Activated CD4-positive, alpha-beta T cell treated with anti-CD3 and anti-CD28 coated beads, Interleukin-2, amount 50 U/mL, for 1 hour (primary cell): ENCODE data around the gene MRPL49.
"Not testable (repeated sequence)": the region's sequence is repeated elsewhere in the genome, so short reads cannot be mapped to it uniquely, and the experiment has no call there.

Experiments used
- DNase-seq: peaks from one replicate; pipeline ENCODE4 v3.0.0-alpha.2; 2020

Gene MRPL49

DNA sequence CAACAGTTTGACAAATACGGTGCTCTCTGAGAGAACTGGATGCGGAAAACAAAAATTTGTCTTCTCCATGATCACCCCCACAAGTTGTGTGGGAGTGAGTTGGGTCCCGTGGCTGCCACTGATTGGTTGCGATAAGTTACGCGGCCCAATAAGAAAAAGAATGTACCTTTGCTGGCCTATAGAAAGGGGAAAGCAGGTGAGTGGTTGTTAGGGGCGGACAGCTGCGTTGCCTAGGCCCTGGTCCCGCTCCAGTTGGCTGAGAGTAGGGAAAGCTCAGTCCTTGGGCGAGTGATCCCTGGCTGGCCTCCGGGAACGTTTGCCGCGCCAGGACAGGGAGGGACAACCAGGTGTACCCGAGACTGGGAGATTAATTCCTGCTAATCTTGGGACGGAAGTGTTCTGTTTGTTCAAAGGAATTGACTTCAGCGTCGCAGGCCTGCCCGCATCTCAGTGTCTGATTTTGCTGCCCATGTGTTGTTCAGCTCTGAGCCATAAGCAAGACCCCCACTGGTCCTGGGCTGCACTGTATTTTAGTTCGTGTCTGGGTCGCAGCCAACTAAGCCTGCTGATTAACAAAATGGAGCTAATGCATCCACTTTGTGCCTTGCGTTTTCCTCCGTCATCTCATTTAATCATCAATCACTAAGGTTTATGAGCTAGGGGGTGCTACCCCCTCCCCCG lies 13.0 kb downstream of the MRPL49 start:
- peak; percentile 75 for DNase-seq

DNA sequence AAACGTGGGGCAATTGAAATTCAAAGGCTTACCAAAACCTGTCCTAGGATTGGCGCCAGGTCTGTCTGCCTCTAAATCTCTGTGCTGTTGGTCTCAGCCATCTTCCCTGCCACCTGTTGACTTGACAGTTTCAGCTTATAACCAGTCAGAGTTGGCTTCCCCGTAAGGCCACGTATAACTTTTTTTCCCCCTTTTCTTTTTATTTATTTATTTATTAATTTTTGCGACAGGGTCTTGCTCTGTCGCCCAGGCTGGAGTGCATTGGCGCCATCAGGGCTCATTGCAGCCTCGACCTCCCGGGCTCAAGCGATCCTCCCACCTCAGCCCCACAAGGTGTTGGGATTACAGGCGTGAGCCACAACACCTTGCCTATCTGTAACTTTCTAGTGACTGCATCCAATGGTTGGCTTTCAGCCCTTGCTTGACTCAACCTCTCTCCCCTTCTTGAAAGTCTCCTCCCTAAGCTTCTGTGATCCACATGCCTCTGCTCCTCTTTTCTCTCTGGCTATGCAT lies 13.6 kb downstream of the MRPL49 start:
- no peak for DNase-seq

DNA sequence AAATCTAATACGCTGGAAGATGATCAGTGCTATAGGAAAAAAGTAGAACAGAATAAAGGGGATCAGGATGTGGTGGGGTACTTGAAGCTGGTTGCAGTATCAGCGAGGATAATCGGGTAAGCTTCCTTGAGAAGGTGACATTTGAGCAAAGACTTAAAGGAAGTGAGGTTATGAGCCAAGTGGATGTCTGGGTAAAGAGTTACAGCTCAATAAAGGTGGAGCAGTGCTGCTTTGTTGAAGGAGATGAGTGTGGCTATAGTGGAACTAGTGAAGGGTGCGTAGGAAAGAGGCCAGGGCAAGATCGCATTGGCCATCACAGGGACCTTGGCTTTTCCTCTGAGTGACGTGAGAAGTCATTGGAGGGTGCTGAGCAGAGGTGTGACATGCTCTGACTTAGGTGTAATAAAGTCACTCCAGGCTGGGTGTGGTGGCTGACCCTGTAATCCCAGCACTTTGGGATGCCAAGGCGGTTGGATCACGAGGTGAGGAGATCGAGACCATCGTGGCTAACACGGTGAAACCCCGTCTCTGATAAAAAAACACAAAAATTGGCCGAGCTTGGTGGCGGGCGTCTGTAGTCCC lies 14.5 kb downstream of the MRPL49 start:
- DNase-seq: no peak

DNA sequence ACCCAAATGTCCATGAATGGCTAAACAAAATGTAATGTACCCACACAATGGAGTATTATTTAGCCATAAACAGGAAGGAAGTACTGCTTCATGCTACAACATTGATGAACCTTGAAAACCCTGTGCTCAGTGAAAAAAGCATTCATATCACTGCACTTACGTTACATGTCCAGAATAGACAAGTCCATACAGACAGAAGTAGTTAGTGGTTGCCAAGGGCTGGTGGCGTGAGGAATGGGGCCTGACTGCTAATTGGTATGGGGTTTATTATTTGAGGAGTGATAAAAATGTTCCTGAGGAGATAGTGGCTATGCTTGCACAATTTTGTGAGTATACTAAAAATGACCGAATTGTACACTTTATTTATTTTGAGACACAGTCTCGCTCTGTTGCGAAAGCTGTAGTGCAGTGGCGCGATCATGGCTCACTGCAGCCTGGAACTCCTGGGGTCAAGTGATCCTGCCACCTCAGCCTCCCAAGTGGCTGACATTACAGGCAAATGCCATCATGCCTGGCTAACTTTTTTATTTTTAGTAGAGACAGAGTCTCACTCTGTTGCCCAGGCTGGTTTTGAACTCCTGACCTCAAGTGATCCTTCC lies 19.9 kb downstream of the MRPL49 start:
- no peak for DNase-seq

DNA sequence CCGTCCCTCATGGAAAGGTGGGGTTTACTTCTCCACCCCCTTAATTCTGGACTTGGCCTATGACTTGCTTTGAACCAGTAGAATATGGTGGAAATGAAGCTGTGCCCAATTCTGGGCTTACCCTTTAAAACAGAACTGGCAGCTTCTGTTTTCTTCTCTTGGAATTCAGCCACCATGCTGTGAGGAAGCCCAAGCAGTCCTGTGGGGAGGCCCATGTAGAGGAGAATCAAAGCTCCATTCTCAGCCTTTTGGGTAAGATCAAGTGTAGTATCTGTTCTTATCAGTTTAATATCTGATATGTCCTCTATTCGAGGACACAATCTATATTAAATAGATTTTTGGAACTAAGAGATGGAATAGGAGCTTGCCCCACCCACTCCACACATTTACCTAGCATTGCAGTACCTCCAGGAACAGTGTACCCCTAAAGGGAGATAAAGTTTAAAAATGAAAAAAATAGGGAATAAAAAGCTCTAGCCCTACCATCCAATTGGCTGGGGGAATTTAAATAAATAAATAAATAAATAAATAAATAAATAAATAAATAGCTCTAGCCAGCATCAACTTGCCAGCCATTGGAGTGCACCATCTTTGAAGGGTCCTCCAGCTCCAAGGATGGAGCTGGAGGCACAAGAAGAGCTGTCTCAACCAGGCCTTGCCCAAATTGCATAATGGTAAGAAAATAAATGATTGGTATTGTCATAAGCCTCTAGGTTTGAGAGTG lies 25.4 kb downstream of the MRPL49 start:
- no peak for DNase-seq

DNA sequence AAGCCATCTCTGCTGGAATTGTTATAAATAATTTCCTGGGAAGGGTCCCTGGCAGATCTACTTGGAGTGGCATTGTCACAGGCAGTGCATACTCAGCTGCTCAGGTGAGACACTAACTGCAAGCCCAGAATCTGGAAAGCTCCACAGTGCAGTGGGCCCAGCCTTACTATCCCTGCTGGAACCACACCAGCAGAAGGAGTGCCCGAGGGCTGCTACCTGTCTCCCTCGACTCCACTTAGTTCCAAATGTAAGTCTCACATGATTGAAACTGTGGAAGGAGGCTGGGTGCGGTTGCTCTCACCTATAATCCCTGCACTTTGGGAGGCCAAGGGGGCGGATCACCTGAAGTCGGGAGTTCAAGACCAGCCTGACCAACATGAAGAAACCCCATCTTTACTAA lies 26.5 kb downstream of the MRPL49 start:
- no peak for DNase-seq

DNA sequence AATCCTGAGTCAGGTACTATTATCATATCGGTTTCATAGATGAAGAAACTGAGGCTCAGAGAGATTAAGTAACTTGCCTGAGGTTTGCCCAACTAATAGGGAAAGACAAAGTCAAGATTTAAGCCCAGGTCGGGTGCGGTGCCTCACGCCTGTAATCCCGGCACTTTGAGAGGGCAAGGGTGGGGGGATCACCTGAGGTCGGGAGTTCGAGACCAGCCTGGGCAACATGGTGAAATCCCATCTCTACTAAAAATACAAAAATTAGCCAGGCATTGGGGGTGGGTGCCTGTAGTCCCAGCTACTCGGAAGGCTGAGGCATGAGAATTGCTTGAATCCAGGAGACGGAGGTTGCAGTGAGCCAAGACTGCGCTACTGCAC lies 28.0 kb downstream of the MRPL49 start:
- not testable (repeated sequence) for DNase-seq

DNA sequence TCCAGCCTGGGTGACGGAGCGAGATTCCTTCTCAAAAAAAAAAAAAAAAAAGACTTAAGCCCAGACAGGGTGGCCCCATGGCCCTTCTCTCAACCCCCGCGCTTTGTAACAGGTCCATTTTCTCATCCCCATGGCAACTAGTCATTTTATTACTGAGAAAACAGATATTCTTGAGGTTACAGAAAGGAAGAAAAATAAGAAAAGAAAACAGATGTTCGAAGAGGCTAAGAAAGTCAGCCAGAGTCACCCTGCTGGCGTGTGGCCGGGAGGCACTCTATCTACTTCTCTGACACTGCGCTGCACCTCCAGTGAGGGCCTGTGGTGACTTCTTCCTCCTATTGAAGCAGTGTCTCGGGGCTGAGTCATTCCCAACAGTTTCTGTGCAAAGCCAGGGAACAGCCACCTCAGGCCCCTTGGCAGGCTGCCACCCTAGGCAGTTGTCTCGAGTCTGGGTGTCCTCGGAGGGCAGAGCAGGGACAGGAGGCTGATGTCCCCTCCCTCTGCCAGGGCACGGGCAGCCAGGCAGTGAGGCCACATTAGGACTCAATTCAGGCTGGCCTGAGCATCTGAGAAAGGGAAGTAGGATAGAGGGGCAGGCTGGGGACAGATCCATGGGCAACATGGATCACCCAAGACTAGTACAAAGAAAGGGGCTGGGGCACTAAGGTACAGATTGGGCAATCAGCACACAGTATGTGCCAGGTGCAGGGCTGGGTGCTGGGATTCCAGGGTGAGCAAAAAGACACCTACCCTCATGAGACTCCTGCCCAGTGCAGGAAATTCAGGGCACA lies 28.6 kb downstream of the MRPL49 start:
- DNase-seq: no peak

DNA sequence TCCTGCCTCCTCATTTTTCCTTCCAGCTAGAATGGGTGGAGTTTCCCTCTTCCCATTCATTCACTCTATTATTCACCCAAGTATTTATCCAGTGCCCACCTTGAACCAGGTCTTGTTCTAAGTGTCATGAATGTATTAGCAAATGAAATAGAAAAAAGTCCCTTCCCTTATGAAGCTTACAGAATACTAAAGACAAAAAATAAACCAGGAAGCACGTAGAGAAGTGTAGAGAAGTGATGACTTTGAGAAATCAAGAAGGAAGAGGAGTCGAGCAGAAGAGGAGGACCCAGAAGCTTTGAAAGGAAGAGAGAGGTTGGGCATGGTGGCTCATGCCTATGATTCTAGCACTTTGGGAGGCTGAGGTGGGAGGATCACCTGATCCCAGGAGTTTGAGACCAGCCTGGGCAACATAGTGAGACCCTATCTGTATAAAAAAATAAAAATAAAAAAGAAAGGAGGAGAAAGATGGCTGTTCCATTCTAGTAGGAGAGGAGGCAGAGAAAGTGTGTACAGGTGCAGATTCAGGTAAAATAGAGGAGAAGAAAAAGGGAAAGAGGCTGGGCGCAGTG lies 29.3 kb downstream of the MRPL49 start:
- no peak for DNase-seq

DNA sequence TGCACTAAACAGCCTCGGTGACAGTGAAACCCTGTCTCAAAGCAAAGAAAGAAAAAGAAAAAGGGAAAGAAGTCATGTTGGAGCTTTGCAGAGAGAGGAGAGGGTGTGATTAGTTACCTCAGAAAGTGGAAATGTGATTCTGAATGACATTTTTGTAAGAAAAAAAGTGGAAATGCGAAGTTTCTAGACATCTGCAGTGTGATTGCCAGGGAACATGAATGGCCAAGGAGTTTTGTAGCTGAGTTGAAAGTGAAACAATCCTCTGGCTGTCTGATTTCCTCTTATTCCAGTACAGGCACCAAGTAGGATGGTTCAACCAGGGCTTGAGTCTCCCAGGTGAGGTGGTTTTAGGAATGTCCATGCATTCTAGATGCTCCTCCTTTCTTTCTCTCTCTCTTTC lies 30.0 kb downstream of the MRPL49 start:
- DNase-seq: no peak

DNA sequence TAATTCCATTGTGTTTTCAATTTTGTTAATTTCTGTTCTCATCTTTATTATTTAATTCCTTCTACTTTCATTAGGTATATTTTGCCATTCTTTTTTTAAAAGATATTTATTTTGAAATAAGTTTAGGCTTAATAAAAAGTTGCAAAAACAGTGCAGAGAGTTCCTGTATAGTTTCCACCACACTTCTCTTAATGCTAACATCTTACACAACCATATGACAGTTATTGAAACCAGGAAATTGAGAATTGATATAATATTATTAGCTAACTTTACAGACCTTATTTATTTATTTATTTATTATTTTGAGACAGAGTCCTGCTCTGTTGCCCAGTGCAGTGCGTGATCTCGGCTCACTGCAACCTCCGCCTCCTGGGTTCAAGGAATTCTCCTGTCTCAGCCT lies 34.1 kb downstream of the MRPL49 start:
- DNase-seq: no peak

DNA sequence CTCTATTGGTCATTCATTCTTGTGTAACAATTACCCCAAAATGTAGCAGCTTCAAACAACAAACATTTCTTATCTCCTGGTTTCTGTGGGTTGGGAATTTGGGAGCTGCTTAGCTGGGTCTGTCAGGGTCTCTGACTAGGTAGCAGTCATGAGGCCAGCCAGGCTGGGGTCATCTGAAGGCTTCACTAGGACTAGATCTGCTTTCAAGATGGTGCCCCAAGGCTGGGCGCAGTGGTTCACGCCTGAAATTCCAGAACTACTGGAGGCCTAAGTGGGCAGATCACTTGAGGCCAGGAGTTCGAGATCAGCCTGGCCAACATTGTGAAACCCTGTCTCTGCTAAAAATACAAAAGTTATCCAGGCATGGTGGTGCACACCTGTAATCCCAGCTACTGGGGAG lies 34.8 kb downstream of the MRPL49 start:
- no peak for DNase-seq

DNA sequence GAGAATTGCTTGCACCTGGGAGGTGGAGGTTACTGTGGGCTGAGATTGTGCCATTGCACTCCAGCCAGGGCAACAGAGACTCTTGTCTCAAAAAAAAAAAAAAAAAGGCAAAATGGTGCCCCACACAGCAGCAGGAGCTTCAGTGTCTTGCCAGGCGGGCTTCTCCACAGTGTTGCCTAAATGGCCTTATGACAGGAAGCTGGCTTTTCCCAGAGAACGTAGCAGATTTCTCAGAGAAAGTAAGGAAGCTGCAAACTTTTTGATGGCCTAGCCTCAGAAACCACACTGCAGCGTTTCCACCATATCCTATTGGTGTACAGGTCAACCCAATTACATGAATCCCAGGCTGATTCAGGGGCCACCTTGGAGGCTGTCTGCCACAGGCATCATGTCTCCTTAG lies 35.2 kb downstream of the MRPL49 start:
- DNase-seq: no peak

DNA sequence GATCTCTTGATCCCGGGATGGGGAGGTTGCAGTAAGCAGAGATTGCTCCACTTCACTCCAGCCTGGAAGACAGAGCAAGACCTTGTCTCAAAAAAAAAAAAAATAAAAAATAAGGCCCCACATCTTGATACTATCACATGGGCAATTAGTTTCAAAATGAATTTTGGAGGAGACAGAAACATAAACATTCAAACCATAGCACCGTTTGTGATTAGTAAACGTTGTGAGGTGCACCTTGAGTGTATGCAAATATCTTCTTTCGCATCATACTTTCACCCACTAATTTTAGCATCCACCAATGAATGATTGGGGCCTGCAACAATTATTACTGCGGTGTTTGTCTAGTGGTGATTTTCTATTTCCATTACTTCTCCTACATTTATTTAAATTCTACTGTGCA lies 36.9 kb downstream of the MRPL49 start:
- DNase-seq: no peak

DNA sequence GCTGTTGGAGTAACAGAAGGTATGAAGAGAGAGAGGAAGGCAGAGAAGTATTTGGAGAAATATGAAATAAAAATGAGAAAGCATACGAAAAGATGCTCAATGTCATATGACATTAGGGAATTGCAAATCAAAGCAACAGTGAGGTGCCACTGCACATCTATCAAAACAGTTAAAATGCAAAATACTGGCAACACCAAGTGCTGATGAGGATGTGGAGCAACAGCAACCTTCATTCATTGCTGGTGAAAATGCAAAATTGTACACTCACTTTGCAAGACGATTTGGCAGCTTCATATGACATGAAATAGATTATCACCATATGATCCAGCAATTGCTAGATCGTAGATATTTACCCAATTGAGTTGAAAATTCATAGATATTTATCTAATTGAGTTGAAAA lies 38.5 kb downstream of the MRPL49 start:
- DNase-seq: no peak

DNA sequence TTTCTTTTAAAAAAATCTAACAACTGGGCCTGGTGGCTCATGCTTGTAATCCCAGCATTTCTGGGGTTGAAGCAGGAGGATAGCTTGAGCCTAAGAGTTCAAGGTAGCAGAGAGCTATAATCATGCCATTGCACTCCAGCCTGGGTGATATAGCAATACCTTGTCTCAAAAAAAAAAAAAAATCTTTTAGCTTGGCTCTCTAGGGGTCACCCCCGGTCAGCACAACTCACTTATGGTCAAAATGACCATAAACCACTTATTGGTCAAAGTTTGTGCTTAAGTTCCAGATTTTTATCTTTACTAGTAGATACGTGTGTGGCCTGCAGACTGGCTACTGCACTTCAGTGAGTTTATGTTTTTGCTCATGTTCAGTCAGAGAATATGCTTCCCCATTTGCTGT lies 41.6 kb downstream of the MRPL49 start:
- no peak for DNase-seq

DNA sequence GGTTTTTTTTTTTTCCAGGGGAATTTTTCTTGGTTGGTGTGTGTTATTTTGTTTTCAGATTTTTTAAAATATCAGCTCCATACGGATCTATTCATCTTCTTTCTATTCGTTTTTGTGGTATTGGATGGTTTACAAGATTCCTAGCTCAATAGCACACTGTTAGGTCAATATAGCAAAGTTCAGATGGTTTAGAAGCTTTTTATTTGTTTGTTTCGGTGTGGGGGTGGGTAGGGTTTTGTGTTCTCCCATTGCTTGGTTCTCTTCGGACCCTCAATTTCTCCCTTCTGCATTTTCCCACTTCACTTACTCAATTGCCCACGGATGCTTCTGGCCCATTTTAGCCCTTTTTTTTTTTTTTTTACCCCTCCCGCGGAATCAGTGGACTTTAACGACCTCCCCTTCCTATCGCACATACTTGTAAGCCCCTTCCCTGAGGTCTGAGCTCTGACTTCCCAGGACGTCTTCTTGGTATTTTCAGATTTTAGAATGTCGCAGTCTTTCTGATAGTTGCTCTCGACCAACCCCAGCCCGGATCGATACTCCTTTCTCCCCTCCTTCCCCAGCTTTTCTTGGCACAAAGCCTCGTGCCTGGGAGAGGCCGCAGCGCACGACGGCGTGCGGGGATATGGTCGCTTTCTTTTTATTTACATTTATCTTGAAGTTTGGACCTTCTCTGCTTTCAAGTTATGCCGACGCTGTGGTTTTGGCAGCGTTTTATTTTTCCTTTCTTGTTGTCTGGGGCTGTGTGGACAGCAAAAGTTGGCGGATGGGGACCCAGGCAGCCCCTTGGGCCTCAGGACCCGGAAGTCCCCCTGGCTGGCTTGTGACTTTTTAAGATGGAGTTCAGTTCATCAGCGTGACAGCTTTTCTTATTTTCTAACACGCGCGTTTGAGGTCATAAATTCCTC lies 43.5 kb downstream of the MRPL49 start:
- no peak for DNase-seq

DNA sequence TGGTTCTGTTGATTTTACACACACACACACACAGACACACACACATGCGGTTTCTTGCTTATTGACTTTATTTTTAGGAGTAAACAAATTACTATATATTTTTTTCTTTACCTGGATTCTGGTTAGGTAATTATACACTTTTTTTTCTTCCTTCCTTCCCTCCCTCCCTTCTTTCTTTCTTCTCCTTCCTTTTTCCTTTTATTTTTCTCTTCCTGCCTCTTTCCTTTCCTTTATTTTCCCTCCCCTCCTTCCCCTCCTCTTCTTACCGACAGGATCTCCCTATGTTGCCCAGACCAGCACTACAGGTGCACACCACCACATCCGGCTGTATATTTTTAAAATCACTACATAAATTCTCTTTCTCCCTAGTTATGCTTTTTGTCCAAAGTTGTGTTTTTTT lies 44.8 kb downstream of the MRPL49 start:
- no peak for DNase-seq

DNA sequence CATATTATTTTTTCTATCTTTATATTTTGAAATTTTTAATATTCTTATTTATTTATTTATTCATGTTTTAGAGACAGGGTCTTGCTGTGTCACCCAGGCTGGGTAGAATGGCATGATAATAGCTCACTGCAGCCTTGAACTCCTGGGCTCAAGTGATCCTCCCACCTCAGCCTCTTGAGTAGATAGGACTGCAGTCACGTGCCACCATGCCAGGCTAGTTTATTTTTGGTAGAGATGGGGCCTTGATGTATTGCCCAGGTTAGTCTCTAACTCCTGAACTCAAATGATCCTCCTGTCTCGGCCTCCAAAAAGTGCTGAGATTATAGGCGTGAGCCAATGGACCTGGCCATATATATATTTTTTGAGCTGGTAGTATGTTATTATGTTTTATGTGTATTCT lies 45.5 kb downstream of the MRPL49 start:
- DNase-seq: no peak

DNA sequence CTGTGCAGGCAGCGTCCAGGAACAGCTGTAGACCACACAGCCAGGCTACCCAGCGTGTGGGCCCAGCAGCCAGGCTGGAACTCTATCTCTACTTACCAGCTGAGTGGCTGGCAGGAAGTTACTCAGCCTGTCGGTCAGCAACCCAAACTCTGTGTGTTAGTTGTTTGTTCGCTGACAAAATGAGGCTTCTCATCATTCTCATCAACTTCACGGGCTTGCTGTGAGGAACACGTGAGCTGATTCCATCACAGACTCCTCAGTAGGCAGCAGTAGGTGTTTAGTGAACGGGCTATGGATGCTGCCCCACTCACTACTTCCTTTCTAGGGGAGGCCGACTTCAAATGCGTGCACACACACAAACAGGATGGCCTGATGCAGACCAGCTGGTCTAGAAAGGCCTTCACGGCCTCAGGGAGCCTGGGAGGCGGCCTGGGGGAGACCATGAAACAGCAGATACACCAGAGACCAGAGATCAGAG lies 47.1 kb downstream of the MRPL49 start:
- no peak for DNase-seq

DNA sequence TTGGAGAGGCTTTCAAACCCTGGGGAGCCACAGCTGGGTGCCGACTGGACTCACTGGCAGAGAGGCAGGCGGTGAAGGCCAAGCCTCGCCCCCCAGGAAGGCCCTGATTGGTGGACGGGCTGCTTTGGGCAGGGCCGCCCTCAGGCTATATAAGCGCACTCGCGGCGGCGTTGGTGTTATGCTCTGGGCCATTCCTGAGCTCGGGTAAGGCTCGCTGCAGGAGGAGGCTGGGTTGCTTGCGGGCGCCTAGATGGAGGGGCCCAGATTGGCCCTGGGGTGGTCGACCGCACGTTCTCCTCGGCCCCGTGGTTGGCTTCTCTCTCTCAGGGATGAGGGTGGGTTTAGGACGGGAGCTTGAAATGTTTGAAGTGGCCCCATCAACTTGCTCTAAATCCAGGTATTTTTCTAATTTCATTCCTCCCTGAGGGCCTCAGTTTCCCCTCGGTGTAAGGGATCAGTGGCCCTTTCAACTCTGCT lies 48.0 kb downstream of the MRPL49 start, which contains the start of gene SPDYC:
TSS of gene SPDYC (plus strand) at position 176 of the 477 bp plus-strand sequence. CDS start 1,125 bp downstream, outside the sequence.
- DNase-seq: no peak
